Endodermal cell (in vitro differentiated cells): ENCODE results near the gene CCDC102A. TPM values are rescaled to one million over a fixed set of nuclear protein-coding genes. Genes with fewer than 3 reads are reported as not detected.

Experiments used
- DNase-seq: peaks from one replicate; pipeline ENCODE4 v3.0.0-alpha.2; 2017
- H3K27ac ChIP-seq: 2 replicates; pipeline ENCODE4 v1.5.1; 2013; ENCODE audit warnings: mild to moderate bottlenecking, low read depth, low read length, moderate library complexity
- H3K27me3 ChIP-seq: 2 replicates; pipeline ENCODE4 v1.6.1; 2013; ENCODE audit warnings: mild to moderate bottlenecking, low read length, moderate library complexity; ENCODE audit not compliant: insufficient read depth, control insufficient read depth, poor library complexity, severe bottlenecking
- H3K36me3 ChIP-seq: 2 replicates; pipeline ENCODE4 v1.7.0; 2013; ENCODE audit warnings: mild to moderate bottlenecking, low read length, moderate library complexity; ENCODE audit not compliant: control insufficient read depth, insufficient read depth
- H3K4me1 ChIP-seq: one replicate; pipeline ENCODE4 v1.7.0; 2013; ENCODE audit warnings: low read length; ENCODE audit not compliant: control insufficient read depth, insufficient read depth
- H3K4me3 ChIP-seq: 2 replicates; pipeline ENCODE4 v1.5.1; 2013; ENCODE audit warnings: mild to moderate bottlenecking, low read length, moderate library complexity
- H3K9ac ChIP-seq: 2 replicates; pipeline ENCODE4 v1.6.1; 2013; ENCODE audit warnings: mild to moderate bottlenecking, low read length, moderate library complexity; ENCODE audit not compliant: poor library complexity, severe bottlenecking; ENCODE audit errors: extremely low read depth
- H3K9me3 ChIP-seq: 2 replicates; pipeline ENCODE4 v1.6.1; 2013; ENCODE audit warnings: mild to moderate bottlenecking, low read length, moderate library complexity; ENCODE audit not compliant: control insufficient read depth
- H3K27ac Mint-ChIP-seq: 2 replicates; pipeline ENCODE4 v1.8.0; 2020; ENCODE audit warnings: mixed read lengths
- H3K27me3 Mint-ChIP-seq: 2 replicates; pipeline ENCODE4 v1.8.0; 2021; ENCODE audit warnings: mild to moderate bottlenecking, mixed read lengths; ENCODE audit not compliant: insufficient read depth
- H3K36me3 Mint-ChIP-seq: 2 replicates; pipeline ENCODE4 v1.8.0; 2020; ENCODE audit warnings: low read depth, mixed read lengths
- H3K4me1 Mint-ChIP-seq: 2 replicates; pipeline ENCODE4 v1.8.0; 2020; ENCODE audit warnings: mixed read lengths
- H3K4me3 Mint-ChIP-seq: 2 replicates; pipeline ENCODE4 v1.8.0; 2020; ENCODE audit warnings: mild to moderate bottlenecking, moderate library complexity, mixed read lengths
- H3K9me3 Mint-ChIP-seq: 2 replicates; pipeline ENCODE4 v1.8.0; 2020; ENCODE audit warnings: mild to moderate bottlenecking, mixed read lengths
- CTCF ChIP-seq: fragments of 200-600 bp; sonication (generic); conservative IDR thresholded peaks from 2 replicates; pipeline ENCODE4 v1.5.0; 2021; ENCODE audit warnings: antibody characterized with exemption, mild to moderate bottlenecking
- WGBS, 2 experiments: methylation state at CpG; one replicate each; pipeline versions ENCODE4 v1.1.5 to v1.1.7; 2013; ENCODE audit warnings: missing lambda C conversion rate in 2 of 2, mixed read lengths in 1 of 2; ENCODE audit not compliant: insufficient coverage in 1 of 2, insufficient read length in 1 of 2; 5-methylcytosine and 5-hydroxymethylcytosine counted together
- total RNA-seq, 2 donors: library from RNA; stranded (reverse); fragmentation: NEBNext Ultra II Directional in 1 of 2; extraction: Animal tissue kit (Norgen Biotek cat#: 25700) in 1 of 2; gene quantifications; 2 replicates in 1 of 2; 3 replicates in 1 of 2; pipeline ENCODE4 v1.2.1, GENCODE V29; 2021

CCDC102A gene
- total RNA-seq, 2 donors from 2014 or later: 6.7 to 9.8 TPM

DNA sequence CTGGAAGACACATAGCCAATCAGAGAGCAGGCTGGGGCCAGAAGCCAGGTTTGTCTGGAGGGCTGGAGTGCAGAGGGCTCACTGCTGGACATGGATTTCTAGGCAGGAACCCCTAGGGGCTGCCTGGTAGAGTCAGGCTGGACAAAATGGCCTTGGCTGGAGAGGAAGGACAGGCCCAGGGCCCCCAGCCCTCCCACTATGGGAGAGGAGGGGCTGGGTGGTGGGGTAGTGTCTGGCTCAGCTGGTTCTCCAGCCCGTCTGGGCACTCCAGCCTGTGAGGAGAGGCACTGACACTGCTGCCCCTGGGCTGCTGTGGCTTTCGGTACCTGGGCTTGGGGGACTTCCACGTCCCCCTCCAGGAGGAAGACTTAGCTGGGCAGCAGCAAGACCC, 28.3 kb downstream of the CCDC102A start:
- no peaks in the 10 kb centered on the region for H3K9me3 Mint-ChIP-seq
- Histone ChIP-seq H3K4me3 (no peak overlapping the region), H3K36me3 (no peaks in the 10 kb centered on the region), H3K27ac (no peak overlapping the region), H3K27me3 (no peaks in the 10 kb centered on the region), H3K9me3 (no peaks in the 10 kb centered on the region), H3K9ac (no peak overlapping the region), H3K4me1 (no peaks in the 10 kb centered on the region)
- DNase-seq: no peak
- no peaks in the 10 kb centered on the region for H3K27me3 Mint-ChIP-seq
- 72% methylated on average over 3 of the region's 3 CpGs; no CpG with 5 or more reads in 1 of the 2 experiments for WGBS, 2 experiments
- peaks cover 3% of the 10 kb centered on the region for H3K36me3 Mint-ChIP-seq
- H3K4me3 Mint-ChIP-seq: no peak overlapping the region
- TF ChIP-seq CTCF: no peak
- no peak overlapping the region for H3K27ac Mint-ChIP-seq
- H3K4me1 Mint-ChIP-seq: peaks cover 13% of the 10 kb centered on the region

DNA sequence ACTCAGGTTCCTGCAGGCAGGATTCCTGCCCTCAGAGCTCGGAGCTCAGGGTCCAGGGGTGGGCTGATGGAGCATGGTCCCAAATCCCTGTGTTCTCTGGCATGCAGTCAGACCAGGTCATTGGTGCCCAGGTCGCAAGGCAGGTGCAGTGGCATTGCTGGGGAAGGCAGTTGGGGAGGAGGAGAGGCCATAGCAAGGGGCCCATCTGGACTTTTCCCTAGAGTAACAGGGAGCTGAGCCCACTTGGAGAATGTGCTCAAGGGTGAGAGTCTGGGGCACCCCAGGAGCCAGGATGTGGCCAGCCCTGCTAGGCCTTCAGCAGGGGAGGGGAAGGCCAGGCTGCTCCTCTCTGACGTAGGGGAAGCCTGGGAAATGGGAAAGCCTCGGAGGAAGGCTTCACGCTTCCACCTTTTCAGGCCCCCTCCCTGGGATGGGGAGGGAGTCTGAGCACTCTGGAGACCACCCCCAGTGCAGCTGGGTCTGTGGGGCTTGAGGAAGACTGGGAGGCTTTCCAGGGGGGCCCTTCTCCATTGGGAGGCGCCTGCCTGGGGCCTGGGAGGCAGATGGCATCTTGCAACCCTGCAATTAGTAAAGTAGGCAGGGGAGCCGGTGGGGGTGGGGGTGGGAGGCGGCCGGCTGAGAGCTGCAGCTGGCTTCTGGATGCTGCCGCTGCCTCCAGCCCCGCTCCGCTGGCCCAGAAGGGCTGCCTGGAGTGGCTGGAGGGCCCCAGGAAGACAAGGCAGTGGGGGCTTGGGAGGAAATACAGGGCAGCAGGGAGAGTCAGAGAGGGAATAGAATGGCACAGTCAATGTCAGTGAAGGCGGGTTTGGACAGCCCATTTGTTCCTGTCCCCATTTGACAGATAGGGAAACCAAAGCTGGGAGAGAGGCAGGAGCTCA, 29.0 kb downstream of the CCDC102A start:
- no peaks in the 10 kb centered on the region for H3K27me3 ChIP-seq
- Mint-ChIP-seq H3K4me3 (no peak overlapping the region), H3K27ac (no peak overlapping the region), H3K36me3 (peaks cover 3% of the 10 kb centered on the region), H3K4me1 (peaks cover 15% of the 10 kb centered on the region), H3K9me3 (no peaks in the 10 kb centered on the region), H3K27me3 (no peaks in the 10 kb centered on the region)
- H3K9ac ChIP-seq: no peak overlapping the region
- H3K4me1 ChIP-seq: no peaks in the 10 kb centered on the region
- H3K4me3 ChIP-seq: no peak overlapping the region
- 69 to 77% methylated on average over 6 to 13 of the region's 13 CpGs for WGBS, 2 experiments
- H3K36me3 ChIP-seq: no peaks in the 10 kb centered on the region
- no peak for DNase-seq
- H3K27ac ChIP-seq: peak overlapping the region; percentile 60
- TF ChIP-seq CTCF: no peak
- no peaks in the 10 kb centered on the region for H3K9me3 ChIP-seq

GRCh38 chr16:57505169-57505568, 31.2 kb downstream of the CCDC102A start:
- 88% methylated on average over 6 of the region's 6 CpGs for WGBS, 2 experiments
- H3K27me3 ChIP-seq: no peaks in the 10 kb centered on the region
- H3K4me3 ChIP-seq: no peak overlapping the region
- Mint-ChIP-seq H3K9me3 (no peaks in the 10 kb centered on the region), H3K27me3 (peaks cover 3% of the 10 kb centered on the region), H3K27ac (no peak overlapping the region), H3K4me3 (no peak overlapping the region), H3K36me3 (no peaks in the 10 kb centered on the region), H3K4me1 (peaks cover 19% of the 10 kb centered on the region)
- no peak overlapping the region for H3K9ac ChIP-seq
- no peak for TF ChIP-seq CTCF
- no peak overlapping the region for H3K27ac ChIP-seq
- H3K4me1 ChIP-seq: no peaks in the 10 kb centered on the region
- DNase-seq: no peak
- no peaks in the 10 kb centered on the region for H3K9me3 ChIP-seq
- H3K36me3 ChIP-seq: no peaks in the 10 kb centered on the region
